Chondrocyte (in vitro differentiated cells): Measurements from ENCODE around the gene FBXL17. TPM values are rescaled to one million over a fixed set of nuclear protein-coding genes. Genes with fewer than 3 reads are reported as not detected.

Experiments used
- DNase-seq: peaks from one replicate; pipeline ENCODE4 v3.0.0; 2021; ENCODE audit warnings: mixed read lengths, low spot score
- H3K27ac Mint-ChIP-seq: one replicate; pipeline ENCODE4 v1.8.0; 2021; ENCODE audit warnings: mild to moderate bottlenecking, moderate library complexity, mixed read lengths; ENCODE audit not compliant: unreplicated experiment
- H3K27me3 Mint-ChIP-seq: 2 replicates; pipeline ENCODE4 v1.8.0; 2021; ENCODE audit warnings: low read depth, mixed read lengths
- H3K36me3 Mint-ChIP-seq: 2 replicates; pipeline ENCODE4 v1.8.0; 2021; ENCODE audit warnings: low read depth, mixed read lengths
- H3K4me1 Mint-ChIP-seq: 2 replicates; pipeline ENCODE4 v1.8.0; 2021; ENCODE audit warnings: low read depth, mild to moderate bottlenecking, mixed read lengths
- H3K4me3 Mint-ChIP-seq: one replicate; pipeline ENCODE4 v1.8.0; 2021; ENCODE audit warnings: mild to moderate bottlenecking, moderate library complexity, mixed read lengths; ENCODE audit not compliant: unreplicated experiment
- H3K9me3 Mint-ChIP-seq: 2 replicates; pipeline ENCODE4 v1.8.0; 2021; ENCODE audit warnings: low read depth, mixed read lengths
- CTCF ChIP-seq: fragments of 200-600 bp; sonication (generic); IDR thresholded peaks from 2 replicates; pipeline ENCODE4 v1.5.0; 2021; ENCODE audit warnings: antibody characterized with exemption, mild to moderate bottlenecking, moderate library complexity
- total RNA-seq: library from RNA; stranded (reverse); gene quantifications from 3 replicates; pipeline ENCODE4 v1.2.1, GENCODE V29; 2021

FBXL17 gene
- total RNA-seq, 1 donor from 2014 or later = 15.3 TPM

- Mint-ChIP-seq H3K4me3 (no peak overlapping the region), H3K27ac (no peak overlapping the region), H3K36me3 (no peaks in the 10 kb centered on the region), H3K4me1 (no peaks in the 10 kb centered on the region), H3K27me3 (no peaks in the 10 kb centered on the region), H3K9me3 (no peaks in the 10 kb centered on the region)
- no peak for TF ChIP-seq CTCF
- DNase-seq = no peak
These were observed 433.5 kb downstream of the FBXL17 start for GRCh38 chr5:107948377-107948776.

GRCh38 chr5:107945061-107945460 is 436.8 kb downstream of the FBXL17 start:
- no peak for DNase-seq
- TF ChIP-seq CTCF = no peak
- Mint-ChIP-seq H3K27me3 (no peaks in the 10 kb centered on the region), H3K9me3 (no peaks in the 10 kb centered on the region), H3K4me1 (no peaks in the 10 kb centered on the region), H3K27ac (no peak overlapping the region), H3K4me3 (no peak overlapping the region), H3K36me3 (no peaks in the 10 kb centered on the region)

GRCh38 chr5:107943923-107944322 is 438.0 kb downstream of the FBXL17 start:
- no peaks in the 10 kb centered on the region for H3K27me3 Mint-ChIP-seq
- no peak overlapping the region for H3K4me3 Mint-ChIP-seq
- no peak for DNase-seq

GRCh38 chr5:107941036-107941435 is 440.9 kb downstream of the FBXL17 start:
- Mint-ChIP-seq H3K27ac (no peak overlapping the region), H3K4me1 (no peaks in the 10 kb centered on the region), H3K27me3 (no peaks in the 10 kb centered on the region), H3K9me3 (no peaks in the 10 kb centered on the region), H3K4me3 (no peak overlapping the region), H3K36me3 (no peaks in the 10 kb centered on the region)
- TF ChIP-seq CTCF = no peak
- no peak for DNase-seq

More at GRCh38 chr5:107943923-107944322, 438.0 kb downstream of the FBXL17 start:
- H3K36me3 Mint-ChIP-seq = no peaks in the 10 kb centered on the region
- no peak for TF ChIP-seq CTCF
- H3K27ac Mint-ChIP-seq = no peak overlapping the region
- no peaks in the 10 kb centered on the region for H3K9me3 Mint-ChIP-seq
- no peaks in the 10 kb centered on the region for H3K4me1 Mint-ChIP-seq

- H3K9me3 Mint-ChIP-seq = no peaks in the 10 kb centered on the region
- H3K27me3 Mint-ChIP-seq = no peaks in the 10 kb centered on the region
- no peak overlapping the region for H3K4me3 Mint-ChIP-seq
- no peak for TF ChIP-seq CTCF
- no peaks in the 10 kb centered on the region for H3K4me1 Mint-ChIP-seq
- no peak for DNase-seq
- H3K36me3 Mint-ChIP-seq = no peaks in the 10 kb centered on the region
- no peak overlapping the region for H3K27ac Mint-ChIP-seq
These were observed 444.1 kb downstream of the FBXL17 start for GRCh38 chr5:107937651-107938355.
